Stimulated activated CD8-positive, alpha-beta memory T cell treated with anti-CD3 and anti-CD28 coated beads, Interleukin-4, amount 100 ng/mL, for 4 hours (primary cell): ENCODE results near the gene KNSTRN.

Experiments
- DNase-seq, 2 donors: peaks; one replicate each; pipeline ENCODE4 v3.0.0-alpha.2; 2020; ENCODE audit warnings: low read depth in 2 of 2, low spot score in 1 of 2

The KNSTRN gene

DNA sequence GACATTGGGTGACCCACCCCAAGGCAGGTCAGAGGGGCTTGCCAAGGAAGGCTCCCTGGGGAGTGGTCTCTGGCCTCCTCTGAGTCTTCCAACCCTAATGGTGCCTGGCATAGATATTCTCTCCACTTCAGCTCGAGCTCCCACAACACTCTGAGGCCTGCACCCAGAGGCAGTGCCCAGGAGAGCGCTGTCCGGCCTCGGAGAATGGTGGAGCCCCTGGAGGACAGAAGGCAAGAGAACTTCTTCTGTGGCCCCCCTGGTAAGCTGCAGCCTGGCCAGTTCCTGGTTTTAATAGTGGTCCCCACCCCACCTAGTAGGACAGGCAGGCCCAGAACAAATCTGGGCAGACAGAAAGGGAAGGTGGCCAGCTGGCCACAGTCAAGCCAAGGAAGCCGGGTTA, 17.5 kb upstream of the KNSTRN start:
- DNase-seq: no peak

DNA sequence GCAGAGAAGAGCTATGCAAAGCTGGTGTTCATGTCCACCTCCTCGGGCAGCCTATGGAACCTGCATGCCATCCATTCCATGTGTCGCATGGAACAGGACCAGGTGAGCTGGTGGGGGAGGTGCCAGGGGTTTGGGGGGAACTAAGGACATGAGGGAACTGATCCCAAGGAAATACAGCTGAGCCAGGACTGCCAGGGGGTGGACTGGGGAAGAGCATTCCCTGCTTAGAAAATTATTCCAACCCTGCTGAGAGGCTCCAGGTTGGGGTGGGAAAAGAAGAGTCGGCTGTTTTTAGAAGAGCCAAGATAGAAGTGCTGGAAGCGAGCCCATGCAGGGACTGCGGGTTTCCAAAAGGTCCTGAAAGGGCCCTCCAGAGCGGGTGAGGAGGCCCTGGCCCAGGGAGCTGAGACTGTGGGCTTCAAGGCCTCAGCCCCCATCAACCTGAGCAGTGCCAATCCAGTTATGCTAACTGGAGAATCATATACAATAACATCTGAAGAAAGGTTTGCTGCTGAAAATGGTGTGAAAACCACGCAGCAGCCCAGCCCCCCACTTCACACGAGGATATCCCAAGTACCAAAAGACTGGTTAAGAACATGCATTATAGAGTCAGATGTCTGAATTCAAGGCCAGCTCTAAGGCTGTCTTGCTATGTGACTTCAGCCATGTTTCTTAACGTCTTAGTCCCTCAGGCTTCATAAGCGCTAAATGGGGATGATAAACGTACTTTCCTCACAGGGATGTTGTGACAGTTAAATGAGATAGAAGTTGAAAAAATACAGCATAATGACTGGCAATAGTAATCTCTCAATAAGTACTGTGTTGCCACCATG, 16.7 kb upstream of the KNSTRN start:
- no peak for DNase-seq

DNA sequence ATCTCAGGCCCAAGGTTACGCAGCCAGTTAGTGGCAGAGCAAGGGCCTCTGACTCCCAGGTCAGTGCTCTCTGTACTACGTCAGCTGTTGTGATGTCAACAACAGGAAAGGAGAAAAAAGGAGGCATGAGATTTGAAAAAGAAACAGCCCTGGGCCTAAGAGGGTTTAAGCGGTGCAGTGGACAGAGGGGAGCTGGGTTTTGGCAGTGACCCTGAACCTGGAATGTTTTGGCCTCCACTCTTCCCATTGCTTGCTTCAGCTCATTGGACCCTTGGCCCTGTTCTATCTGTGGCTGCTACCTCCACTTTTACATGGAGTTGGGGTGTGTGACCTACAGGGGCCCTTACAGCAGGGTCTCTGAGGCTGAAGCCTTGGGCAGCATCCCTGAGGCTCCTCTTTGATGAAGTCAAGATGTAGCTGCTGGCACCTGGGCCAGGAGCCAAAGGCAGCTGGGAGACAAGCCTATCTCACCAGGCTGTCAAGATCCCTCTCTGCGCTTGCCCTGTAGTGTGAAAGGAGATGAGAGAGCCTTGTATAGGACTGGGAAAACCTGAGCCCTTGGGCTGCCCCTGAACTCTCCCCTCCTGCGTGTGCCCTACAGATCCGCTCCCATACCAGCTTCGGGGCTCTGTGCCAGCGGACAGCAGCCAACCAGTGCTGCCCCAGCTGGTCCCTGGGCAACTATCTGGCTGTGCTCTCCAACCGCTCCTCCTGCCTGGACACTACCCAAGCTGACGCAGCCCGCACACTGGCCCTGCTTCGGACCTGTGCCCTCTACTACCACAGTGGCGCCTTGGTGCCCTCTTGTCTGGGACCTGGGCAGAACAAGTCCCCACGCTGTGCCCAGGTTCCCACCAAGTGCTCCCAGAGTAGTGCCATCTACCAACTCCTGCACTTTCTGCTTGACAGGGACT, 15.8 kb upstream of the KNSTRN start:
- no peak for DNase-seq

DNA sequence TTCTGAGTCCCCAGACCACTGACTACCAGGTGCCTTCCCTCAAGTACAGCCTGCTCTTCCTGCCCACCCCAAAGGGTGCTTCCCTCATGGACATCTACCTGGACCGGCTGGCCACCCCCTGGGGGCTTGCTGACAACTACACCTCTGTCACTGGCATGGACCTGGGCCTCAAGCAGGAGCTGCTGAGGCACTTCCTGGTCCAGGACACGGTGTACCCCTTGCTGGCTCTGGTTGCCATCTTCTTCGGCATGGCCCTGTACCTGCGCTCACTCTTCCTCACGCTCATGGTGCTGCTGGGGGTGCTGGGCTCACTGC, 15.2 kb upstream of the KNSTRN start:
- DNase-seq: no peak

DNA sequence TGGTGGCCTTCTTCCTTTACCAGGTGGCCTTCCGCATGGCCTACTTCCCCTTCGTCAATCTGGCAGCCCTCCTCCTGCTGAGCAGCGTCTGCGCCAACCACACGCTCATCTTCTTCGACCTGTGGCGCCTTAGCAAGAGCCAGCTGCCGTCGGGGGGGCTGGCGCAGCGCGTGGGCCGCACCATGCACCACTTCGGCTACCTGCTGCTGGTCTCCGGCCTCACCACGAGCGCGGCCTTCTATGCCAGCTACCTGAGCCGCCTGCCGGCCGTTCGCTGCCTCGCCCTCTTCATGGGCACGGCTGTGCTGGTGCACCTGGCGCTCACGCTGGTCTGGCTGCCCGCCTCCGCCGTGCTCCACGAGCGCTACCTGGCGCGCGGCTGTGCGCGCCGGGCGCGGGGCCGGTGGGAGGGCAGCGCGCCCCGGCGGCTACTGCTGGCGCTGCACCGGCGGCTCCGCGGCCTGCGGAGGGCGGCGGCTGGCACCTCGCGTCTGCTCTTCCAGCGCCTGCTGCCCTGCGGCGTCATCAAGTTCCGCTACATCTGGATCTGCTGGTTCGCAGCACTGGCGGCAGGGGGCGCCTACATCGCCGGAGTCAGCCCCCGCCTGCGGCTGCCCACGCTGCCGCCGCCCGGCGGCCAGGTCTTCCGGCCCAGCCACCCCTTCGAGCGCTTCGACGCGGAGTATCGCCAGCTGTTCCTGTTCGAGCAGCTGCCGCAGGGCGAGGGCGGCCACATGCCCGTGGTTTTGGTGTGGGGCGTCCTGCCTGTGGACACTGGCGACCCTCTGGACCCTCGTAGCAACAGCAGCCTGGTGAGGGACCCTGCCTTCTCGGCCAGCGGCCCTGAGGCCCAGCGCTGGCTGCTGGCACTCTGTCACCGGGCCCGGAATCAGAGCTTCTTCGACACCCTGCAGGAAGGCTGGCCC, 14.6 kb upstream of the KNSTRN start:
- DNase-seq: peak; percentile 47 to 74

DNA sequence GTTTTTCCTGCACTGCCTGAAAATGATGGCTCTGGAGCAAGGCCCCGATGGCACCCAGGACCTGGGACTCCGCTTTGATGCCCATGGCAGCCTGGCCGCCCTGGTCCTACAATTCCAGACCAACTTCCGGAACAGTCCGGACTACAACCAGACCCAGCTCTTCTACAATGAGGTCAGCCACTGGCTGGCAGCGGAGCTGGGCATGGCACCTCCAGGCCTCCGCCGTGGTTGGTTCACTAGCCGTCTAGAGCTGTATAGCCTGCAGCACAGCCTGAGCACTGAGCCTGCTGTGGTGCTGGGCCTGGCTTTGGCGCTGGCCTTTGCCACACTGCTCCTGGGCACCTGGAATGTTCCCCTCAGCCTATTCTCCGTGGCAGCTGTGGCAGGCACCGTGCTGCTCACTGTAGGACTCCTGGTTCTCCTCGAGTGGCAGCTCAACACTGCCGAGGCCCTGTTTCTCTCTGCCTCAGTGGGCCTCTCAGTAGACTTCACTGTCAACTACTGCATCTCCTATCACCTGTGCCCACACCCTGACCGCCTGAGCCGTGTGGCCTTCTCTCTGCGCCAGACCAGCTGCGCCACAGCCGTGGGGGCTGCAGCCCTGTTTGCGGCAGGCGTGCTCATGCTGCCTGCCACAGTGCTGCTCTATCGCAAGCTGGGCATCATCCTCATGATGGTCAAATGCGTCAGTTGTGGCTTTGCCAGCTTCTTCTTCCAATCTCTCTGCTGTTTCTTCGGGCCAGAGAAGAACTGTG, 13.6 kb upstream of the KNSTRN start:
- DNase-seq: no peak

DNA sequence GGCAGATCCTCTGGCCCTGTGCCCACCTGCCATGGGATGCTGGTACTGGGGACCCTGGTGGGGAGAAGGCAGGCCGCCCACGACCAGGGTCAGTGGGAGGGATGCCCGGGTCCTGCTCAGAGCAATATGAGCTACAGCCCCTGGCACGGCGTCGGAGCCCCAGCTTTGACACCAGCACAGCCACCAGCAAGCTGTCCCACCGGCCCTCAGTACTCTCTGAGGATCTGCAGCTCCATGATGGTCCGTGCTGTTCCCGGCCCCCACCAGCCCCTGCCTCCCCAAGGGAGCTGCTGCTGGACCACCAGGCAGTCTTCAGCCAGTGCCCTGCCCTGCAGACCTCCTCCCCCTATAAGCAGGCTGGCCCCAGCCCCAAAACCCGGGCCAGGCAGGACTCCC, 13.0 kb upstream of the KNSTRN start:
- DNase-seq: no peak

DNA sequence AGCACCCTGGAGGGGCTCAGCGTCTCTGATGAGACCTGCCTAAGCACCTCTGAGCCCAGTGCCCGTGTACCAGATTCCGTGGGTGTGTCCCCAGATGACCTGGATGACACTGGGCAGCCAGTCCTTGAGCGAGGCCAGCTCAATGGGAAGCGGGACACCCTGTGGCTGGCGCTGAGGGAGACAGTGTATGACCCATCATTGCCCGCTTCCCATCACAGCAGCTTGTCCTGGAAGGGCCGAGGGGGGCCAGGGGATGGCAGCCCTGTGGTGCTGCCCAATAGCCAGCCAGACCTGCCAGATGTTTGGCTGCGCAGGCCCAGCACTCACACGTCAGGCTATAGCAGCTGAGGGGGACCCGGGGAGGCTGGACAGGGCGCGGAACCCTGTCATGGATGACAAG, 12.6 kb upstream of the KNSTRN start:
- no peak for DNase-seq

DNA sequence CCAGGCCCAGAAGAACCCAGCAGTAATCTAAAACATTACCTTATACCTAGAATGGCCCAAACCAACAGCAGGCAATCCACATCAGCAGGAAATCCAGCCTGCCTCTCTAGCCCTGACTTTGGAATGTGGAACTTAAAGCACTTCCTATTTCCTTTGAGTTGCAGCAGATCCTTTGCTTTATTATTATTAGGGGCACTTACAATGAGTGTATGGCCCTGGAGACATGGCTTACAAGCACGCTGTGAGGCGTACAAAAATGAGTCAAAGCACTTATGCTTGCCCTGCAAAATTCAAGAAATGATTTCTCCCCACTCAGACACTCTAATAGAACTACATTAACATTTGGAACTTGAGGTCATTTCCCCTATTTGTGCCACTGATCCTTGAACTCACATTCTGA, 9.5 kb upstream of the KNSTRN start:
- DNase-seq: no peak

DNA sequence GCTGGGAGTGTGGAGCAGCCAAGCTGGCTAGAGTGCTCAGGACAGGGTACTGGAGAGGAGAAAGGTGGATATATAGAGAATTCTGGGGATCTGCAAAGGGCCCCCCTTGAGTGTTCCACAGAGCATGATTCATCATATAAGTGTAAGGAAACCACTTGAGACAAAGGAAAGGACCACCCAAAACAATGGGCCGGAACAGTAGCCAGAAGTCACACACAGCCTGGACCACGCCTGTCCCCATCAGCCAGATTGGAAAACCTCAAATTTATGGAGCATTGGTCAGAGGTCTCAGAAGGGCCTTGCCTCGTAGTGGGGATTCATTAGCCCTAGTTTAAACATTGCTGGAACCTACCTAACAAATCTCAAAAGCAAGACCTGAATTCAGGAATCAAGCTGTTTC, 4.9 kb upstream of the KNSTRN start:
- no peak for DNase-seq

DNA sequence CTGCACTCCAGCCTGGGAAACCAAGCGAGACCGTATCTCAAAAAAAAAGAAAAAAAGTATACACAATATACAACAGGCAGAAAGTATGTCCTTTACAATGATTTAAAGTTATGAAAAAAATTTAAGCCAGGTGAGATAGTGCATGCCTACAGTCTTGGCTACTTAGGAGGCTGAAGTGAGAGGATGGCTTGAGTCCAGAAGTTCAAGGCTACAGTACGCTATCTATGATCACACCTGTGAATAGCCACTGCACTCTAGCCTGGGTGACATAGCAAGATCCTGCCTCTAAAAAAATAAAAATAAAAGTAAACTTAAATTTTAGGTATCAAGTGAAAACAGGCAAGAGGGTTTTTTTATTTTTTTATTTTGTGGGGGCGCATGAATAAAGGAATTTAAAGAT, 3.1 kb upstream of the KNSTRN start:
- no peak for DNase-seq

DNA sequence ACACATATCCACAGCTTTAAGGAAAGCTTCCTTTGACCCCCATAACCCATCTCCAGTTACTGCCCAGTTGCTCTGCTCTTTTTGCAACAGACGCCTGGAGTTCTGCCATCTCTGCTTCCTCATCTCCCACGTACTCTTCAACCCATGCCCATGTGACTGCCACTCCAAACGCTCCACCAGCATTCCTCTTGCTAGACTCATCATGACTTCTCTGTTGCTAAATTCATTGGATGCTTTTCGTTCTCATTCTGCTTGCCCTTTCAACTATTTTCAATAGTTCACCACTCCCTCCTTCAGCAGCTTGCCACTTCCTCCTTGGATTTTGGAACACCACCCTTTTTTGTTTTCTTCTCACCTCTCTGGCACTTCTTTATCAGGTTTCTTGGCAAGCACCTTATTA, 2.7 kb upstream of the KNSTRN start:
- no peak for DNase-seq

DNA sequence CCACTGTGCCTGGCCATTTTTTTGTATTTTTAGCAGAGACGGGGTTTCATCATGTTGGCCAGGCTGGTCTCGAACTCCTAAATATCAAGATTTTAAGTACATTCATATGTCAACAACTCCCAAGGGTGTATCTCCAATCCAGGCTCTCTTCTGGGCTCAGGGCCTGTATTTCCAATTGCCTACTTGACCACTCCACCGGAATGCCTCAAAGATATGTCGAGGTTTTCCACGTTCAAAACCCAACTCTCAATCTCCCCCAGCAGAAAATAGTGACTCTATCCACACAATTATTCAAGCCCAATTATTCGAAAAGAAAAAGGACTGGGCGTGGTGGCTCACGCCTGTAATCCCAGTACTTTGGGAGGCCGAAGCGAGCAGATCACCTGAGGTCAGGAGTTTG, 1.9 kb upstream of the KNSTRN start:
- no peak for DNase-seq

DNA sequence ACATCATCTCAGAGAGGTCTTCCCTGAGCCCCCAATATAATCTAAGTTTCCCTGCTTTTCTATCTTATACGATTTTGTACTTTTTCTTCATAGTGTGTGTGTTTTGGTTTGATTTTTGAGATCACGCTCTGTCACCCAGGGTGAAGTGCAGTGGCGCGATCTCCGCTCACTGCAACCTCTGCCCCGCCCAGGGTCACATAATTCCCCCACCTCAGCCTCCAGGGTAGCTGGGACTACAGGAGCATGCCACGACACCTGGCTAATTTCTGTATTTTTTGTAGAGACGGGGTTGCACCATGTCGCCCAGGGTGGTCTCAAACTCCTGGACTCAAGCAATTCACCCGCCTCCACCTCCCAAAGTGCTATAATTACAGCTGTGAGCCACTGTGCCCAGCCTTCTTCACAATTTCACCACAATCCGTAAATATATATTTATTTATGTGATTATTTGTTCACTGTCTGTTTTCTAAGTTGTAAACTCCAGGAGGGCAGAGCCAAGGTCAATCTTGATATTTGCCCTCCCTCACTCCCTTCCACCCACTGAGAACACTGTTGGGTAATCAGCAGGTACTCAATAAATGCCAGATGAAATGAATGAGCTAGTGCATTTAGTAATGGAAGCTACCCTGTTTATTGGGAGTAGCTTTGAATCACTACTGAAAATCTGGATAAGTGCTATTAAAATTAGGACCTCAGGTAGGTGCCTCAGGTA, 547 bp upstream of the KNSTRN start:
- DNase-seq: no peak

DNA sequence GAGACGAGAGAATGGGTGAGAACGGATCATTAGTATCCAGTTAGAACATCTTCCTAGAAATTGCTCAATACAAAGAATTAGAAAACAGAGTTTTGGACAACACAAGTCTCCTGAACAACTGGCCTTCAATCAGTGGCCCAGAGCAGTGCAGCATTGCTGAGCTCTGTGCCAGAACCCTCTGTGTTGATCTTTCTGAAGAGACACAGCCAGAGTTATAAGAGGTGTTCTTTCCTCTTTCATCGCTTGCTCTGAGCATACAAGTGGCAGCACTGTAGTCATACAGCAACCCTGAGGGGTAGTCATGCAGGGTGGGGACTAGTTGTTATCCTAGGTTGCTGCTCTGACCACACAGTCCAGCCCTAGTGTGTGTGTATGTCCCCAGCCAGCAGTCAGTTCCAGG, 4.0 kb downstream of the KNSTRN start:
- DNase-seq: no peak

DNA sequence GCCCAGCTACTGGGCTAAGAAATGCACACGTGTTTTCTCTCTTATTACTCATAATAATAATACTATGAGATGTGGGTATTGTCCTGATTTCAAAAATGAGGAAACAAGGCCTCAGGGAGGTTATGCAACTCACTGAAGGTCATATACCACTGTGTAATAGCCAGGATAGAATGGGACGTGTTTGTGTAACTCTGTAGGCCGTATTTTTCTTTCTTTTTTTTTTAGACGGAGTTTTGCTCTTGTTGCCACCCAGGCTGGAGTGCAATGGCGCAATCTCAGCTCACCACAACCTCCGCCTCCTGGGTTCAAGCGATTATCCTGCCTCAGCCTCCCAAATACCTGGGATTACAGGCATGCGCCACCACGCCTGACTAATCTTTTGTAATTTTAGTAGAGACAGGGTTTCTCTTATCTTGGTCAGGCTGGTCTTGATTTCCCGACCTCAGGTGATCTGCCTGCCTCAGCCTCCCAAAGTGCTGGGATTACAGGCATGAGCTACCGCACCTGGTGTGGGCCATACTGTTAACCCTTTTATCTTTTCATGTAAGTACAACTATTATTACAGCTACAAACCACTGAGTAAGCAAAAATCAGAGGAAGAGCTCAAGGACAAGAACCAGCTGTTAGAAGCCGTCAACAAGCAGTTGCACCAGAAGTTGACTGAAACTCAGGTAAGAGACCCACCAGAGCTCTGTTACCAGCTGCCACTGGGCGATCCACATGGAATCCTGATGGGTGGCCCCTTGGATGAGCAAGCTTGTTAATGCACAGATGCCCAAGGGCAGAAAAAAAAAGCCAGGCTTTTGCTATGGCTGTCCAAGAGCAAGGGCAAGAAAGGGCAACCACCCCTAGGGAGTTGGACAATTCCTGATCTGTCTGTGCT, 6.7 kb downstream of the KNSTRN start:
- no peak for DNase-seq

DNA sequence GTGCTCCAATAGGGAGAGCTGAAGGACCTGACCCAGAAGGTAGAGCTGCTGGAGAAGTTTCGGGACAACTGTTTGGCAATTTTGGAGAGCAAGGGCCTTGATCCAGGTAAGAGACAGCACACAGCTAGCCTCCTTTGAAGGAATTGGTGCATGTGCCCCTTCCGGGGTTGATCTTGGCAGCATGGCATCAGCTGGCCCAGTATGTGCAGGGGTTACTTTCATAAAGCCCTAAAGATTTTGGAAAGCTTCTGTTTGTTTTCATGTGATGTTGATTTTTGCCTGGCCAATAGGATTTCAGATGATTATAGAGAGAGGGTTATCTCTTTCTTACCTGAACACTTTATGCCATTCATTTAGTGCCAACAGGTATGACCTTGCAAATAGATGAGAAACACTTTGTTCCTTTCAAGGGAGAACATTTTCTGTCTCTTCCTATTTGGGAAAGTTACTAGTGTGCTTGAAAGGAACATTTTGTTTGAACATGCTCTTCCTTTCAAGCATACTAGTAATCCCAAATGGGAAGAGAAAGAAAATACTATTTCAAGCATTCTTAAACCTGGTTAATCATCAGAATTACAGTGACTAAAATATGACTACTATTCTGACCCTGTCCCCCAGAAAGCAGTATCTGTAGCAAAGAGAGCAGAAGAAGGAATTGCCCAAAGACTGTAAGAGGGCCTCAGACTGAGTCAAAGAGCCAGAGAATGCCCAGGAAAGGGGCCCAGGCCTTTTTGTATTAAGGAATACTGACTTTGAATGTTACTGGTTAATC, 7.5 kb downstream of the KNSTRN start:
- no peak for DNase-seq
